HG03064 (cell line): ENCODE measurements around the gene HTR3D.
"Not testable (repeated sequence)": the region's sequence is repeated elsewhere in the genome, so short reads cannot be mapped to it uniquely, and the experiment has no call there.

ENCODE experiments used
- ATAC-seq: cut with Tn5 transposase; IDR thresholded peaks from one replicate; pipeline ENCODE4 v1.9.1; 2021; ENCODE audit warnings: low read depth; ENCODE audit not compliant: unreplicated experiment

The HTR3D gene

GRCh38 chr3:184015381-184016019 lies 16.0 kb upstream of the HTR3D start:
- ATAC-seq = no peak

GRCh38 chr3:184016169-184016570 lies 15.4 kb upstream of the HTR3D start:
- no peak for ATAC-seq

- ATAC-seq = peak; percentile 66
Measured at GRCh38 chr3:184016811-184017671, 14.5 kb upstream of the HTR3D start.

GRCh38 chr3:184017672-184018423 lies 13.7 kb upstream of the HTR3D start, which contains the start of gene ABCC5:
Gene ABCC5, minus strand, starts transcription at chr3:184017884. Its CDS starts 3,492 bp downstream, at chr3:184014392.
- ATAC-seq = peak; percentile 98

GRCh38 chr3:184018424-184018973 lies 13.0 kb upstream of the HTR3D start:
- ATAC-seq = no peak

GRCh38 chr3:184022323-184022722 lies 9.2 kb upstream of the HTR3D start:
- no peak for ATAC-seq

- ATAC-seq = not testable (repeated sequence)
Measured at GRCh38 chr3:184025256-184025655, 6.3 kb upstream of the HTR3D start.

GRCh38 chr3:184028275-184028890 lies 3.2 kb upstream of the HTR3D start:
- not testable (repeated sequence) for ATAC-seq

GRCh38 chr3:184029443-184029842 lies 2.1 kb upstream of the HTR3D start:
- no peak for ATAC-seq

- no peak for ATAC-seq
Measured at GRCh38 chr3:184030536-184030935, 1.0 kb upstream of the HTR3D start.

- no peak for ATAC-seq
Measured at GRCh38 chr3:184037816-184038215, 6.3 kb downstream of the HTR3D start.

GRCh38 chr3:184038307-184038706 lies 6.8 kb downstream of the HTR3D start:
- ATAC-seq = not testable (repeated sequence)

GRCh38 chr3:184039414-184039813 lies 7.9 kb downstream of the HTR3D start:
- ATAC-seq = no peak

GRCh38 chr3:184040010-184040409 lies 8.5 kb downstream of the HTR3D start:
- no peak for ATAC-seq

GRCh38 chr3:184042617-184043016 lies 11.1 kb downstream of the HTR3D start:
- ATAC-seq = no peak

GRCh38 chr3:184045995-184046394 lies 14.5 kb downstream of the HTR3D start:
- ATAC-seq = no peak

GRCh38 chr3:184050217-184050847 lies 18.8 kb downstream of the HTR3D start:
- no peak for ATAC-seq

GRCh38 chr3:184052767-184053166 lies 21.2 kb downstream of the HTR3D start, which contains the start of gene HTR3C:
Gene HTR3C, plus strand, starts transcription at chr3:184053047. Its CDS starts 34 bp downstream, at chr3:184053081.
- ATAC-seq = no peak

- ATAC-seq = no peak
Measured at GRCh38 chr3:184058029-184058428, 26.5 kb downstream of the HTR3D start.

GRCh38 chr3:184059424-184059823 lies 27.9 kb downstream of the HTR3D start:
- ATAC-seq = no peak
